Fibroblast of lung (primary cell): ENCODE results near the gene KIF6. TPM values are rescaled to one million over a fixed set of nuclear protein-coding genes. Genes with fewer than 3 reads are reported as not detected.

Source experiments
- DNase-seq, 2 donors: peaks; one replicate each; pipeline versions ENCODE4 v3.0.0 to v3.0.0-alpha.2; 2010; ENCODE audit warnings: low read depth in 2 of 2
- H2AFZ ChIP-seq: 2 replicates; pipeline ENCODE4 v1.5.1; 2012; ENCODE audit warnings: low read length, control low read depth, inconsistent platforms
- H3K27ac ChIP-seq: 2 replicates; pipeline ENCODE4 v1.5.1; 2011; ENCODE audit warnings: low read length, control low read depth; ENCODE audit not compliant: insufficient read depth
- H3K27me3 ChIP-seq: 2 replicates; pipeline ENCODE4 v1.5.1; 2011; ENCODE audit warnings: mild to moderate bottlenecking, low read length; ENCODE audit not compliant: control insufficient read depth, insufficient read depth
- H3K36me3 ChIP-seq: 2 replicates; pipeline ENCODE4 v1.5.1; 2011; ENCODE audit warnings: low read length; ENCODE audit not compliant: control insufficient read depth, insufficient read depth
- H3K4me1 ChIP-seq: 2 replicates; pipeline ENCODE4 v1.5.1; 2011; ENCODE audit warnings: low read length; ENCODE audit not compliant: control insufficient read depth, insufficient read depth; ENCODE audit errors: extremely low read depth
- H3K4me2 ChIP-seq: 2 replicates; pipeline ENCODE4 v1.5.1; 2011; ENCODE audit warnings: low read length, control low read depth; ENCODE audit not compliant: insufficient read depth; ENCODE audit errors: extremely low read depth
- H3K4me3 ChIP-seq, 4 experiments: fragments of 200-600 bp in 1 of 4; sonication (generic) in 1 of 4; replicated peaks in 1 of 4; 2 replicates each; pipeline ENCODE4 v1.5.1; 2011 to 2016; ENCODE audit warnings: low read length in 4 of 4, low read depth in 3 of 4, mild to moderate bottlenecking in 3 of 4, control low read depth in 2 of 4, inconsistent platforms in 1 of 4, mixed read lengths in 1 of 4; ENCODE audit not compliant: insufficient read depth in 1 of 4; ENCODE audit errors: control extremely low read depth in 1 of 4
- H3K79me2 ChIP-seq: 2 replicates; pipeline ENCODE4 v1.5.1; 2012; ENCODE audit warnings: mild to moderate bottlenecking, low read length, inconsistent platforms; ENCODE audit not compliant: control insufficient read depth, insufficient read depth
- H3K9ac ChIP-seq: 2 replicates; pipeline ENCODE4 v1.5.1; 2011; ENCODE audit warnings: mild to moderate bottlenecking, low read length, control low read depth; ENCODE audit not compliant: insufficient read depth
- H3K9me3 ChIP-seq: 2 replicates; pipeline ENCODE4 v1.5.1; 2012; ENCODE audit warnings: low read depth, low read length; ENCODE audit not compliant: control insufficient read depth, insufficient read depth
- H4K20me1 ChIP-seq: 2 replicates; pipeline ENCODE4 v1.5.1; 2011; ENCODE audit warnings: low read length; ENCODE audit not compliant: control insufficient read depth, insufficient read depth; ENCODE audit errors: extremely low read depth
- EZH2 ChIP-seq: IDR thresholded peaks from 2 replicates; pipeline ENCODE4 v1.5.1; 2012; ENCODE audit warnings: low read length, control low read depth, mild to moderate bottlenecking; ENCODE audit errors: missing control alignments
- polyA plus RNA-seq, 2 donors: library from polyadenylated mRNA; depleted of rRNA in 1 of 2; stranded (reverse) in 1 of 2; unstranded in 1 of 2; fragments of >200 nt; gene quantifications; 2 replicates each; pipeline ENCODE4 v1.2.1, GENCODE V29; 2011 to 2012; ENCODE audit warnings: missing spikeins in 1 of 2
- total RNA-seq: library from RNA; depleted of rRNA; stranded (reverse); fragments of >200 nt; gene quantifications from 2 replicates; pipeline ENCODE4 v1.2.1, GENCODE V29; 2014
- TF ChIP-seq, protein P1 (sequence below), 2 donors: IDR thresholded peaks in 1 of 2; conservative IDR thresholded peaks in 1 of 2; 1 replicate in 1 of 2; 2 replicates in 1 of 2; pipeline ENCODE4 v1.5.1; 2011 to 2012; ENCODE audit warnings: low read length in 2 of 2, control low read depth in 1 of 2, inconsistent platforms in 1 of 2, low read depth in 1 of 2, mild to moderate bottlenecking in 1 of 2

The KIF6 gene
- total and polyA plus RNA-seq, 2 donors (not counting 1 experiment from before 2014, with no cell fraction given) = 0.24 to 0.83 TPM

- DNase-seq = no peak
- no peak overlapping the region for H3K4me3 ChIP-seq
- H3K9ac ChIP-seq = no peak overlapping the region
- TF ChIP-seq, protein P1, sequence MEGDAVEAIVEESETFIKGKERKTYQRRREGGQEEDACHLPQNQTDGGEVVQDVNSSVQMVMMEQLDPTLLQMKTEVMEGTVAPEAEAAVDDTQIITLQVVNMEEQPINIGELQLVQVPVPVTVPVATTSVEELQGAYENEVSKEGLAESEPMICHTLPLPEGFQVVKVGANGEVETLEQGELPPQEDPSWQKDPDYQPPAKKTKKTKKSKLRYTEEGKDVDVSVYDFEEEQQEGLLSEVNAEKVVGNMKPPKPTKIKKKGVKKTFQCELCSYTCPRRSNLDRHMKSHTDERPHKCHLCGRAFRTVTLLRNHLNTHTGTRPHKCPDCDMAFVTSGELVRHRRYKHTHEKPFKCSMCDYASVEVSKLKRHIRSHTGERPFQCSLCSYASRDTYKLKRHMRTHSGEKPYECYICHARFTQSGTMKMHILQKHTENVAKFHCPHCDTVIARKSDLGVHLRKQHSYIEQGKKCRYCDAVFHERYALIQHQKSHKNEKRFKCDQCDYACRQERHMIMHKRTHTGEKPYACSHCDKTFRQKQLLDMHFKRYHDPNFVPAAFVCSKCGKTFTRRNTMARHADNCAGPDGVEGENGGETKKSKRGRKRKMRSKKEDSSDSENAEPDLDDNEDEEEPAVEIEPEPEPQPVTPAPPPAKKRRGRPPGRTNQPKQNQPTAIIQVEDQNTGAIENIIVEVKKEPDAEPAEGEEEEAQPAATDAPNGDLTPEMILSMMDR (conservative IDR thresholded peaks at IDR 0.05 in 1 of 2, IDR thresholded peaks at IDR 0.05 in 1 of 2; ENCODE audit: low read depth in 1 of 2, low read length in 2 of 2) = no peak
- no peak for TF ChIP-seq EZH2
- H2AFZ ChIP-seq = no peak overlapping the region
- no peaks in the 10 kb centered on the region for H3K9me3 ChIP-seq
- H3K27ac ChIP-seq = no peak overlapping the region
- H3K36me3 ChIP-seq = no peaks in the 10 kb centered on the region
- H3K79me2 ChIP-seq = no peaks in the 10 kb centered on the region
- H4K20me1 ChIP-seq = no peaks in the 10 kb centered on the region
- no peak overlapping the region for H3K4me2 ChIP-seq
- no peaks in the 10 kb centered on the region for H3K27me3 ChIP-seq
- no peaks in the 10 kb centered on the region for H3K4me1 ChIP-seq
These were observed 40.4 kb upstream of the KIF6 start for GRCh38 chr6:39765508-39766065.

- H3K4me1 ChIP-seq = no peaks in the 10 kb centered on the region
- peak in 1 of 2 donors; percentile 24 for DNase-seq
- TF ChIP-seq, protein P1 (conservative IDR thresholded peaks at IDR 0.05 in 1 of 2, IDR thresholded peaks at IDR 0.05 in 1 of 2; ENCODE audit: low read depth in 1 of 2, low read length in 2 of 2) = no peak
- TF ChIP-seq EZH2 = no peak
- no peaks in the 10 kb centered on the region for H3K79me2 ChIP-seq
- no peak overlapping the region for H2AFZ ChIP-seq
- H3K9ac ChIP-seq = no peak overlapping the region
- H3K4me2 ChIP-seq = no peak overlapping the region
- H3K4me3 ChIP-seq = no peak overlapping the region
- H4K20me1 ChIP-seq = no peaks in the 10 kb centered on the region
- no peaks in the 10 kb centered on the region for H3K9me3 ChIP-seq
- H3K27me3 ChIP-seq = no peaks in the 10 kb centered on the region
- H3K36me3 ChIP-seq = no peaks in the 10 kb centered on the region
- H3K27ac ChIP-seq = no peak overlapping the region
These were observed 35.2 kb upstream of the KIF6 start for GRCh38 chr6:39760226-39760952.

- TF ChIP-seq, protein P1 (conservative IDR thresholded peaks at IDR 0.05 in 1 of 2, IDR thresholded peaks at IDR 0.05 in 1 of 2; ENCODE audit: low read depth in 1 of 2, low read length in 2 of 2) = no peak
- TF ChIP-seq EZH2 = no peak
- no peak overlapping the region for H3K27ac ChIP-seq
- no peak overlapping the region for H3K9ac ChIP-seq
- no peaks in the 10 kb centered on the region for H4K20me1 ChIP-seq
- no peaks in the 10 kb centered on the region for H3K9me3 ChIP-seq
- H3K4me1 ChIP-seq = no peaks in the 10 kb centered on the region
- H3K27me3 ChIP-seq = no peaks in the 10 kb centered on the region
- no peak overlapping the region for H3K4me3 ChIP-seq
- no peak overlapping the region for H3K4me2 ChIP-seq
- no peak for DNase-seq
- H2AFZ ChIP-seq = no peak overlapping the region
- H3K36me3 ChIP-seq = no peaks in the 10 kb centered on the region
- no peaks in the 10 kb centered on the region for H3K79me2 ChIP-seq
These were observed 33.8 kb upstream of the KIF6 start for GRCh38 chr6:39758905-39759605.
